Glomerular visceral epithelial cell (primary cell): ENCODE results near the gene ALOXE3.
A peak's percentile ranks its signal among the peaks of the same experiment; 100 is the strongest.

Source experiments
- DNase-seq: peaks from one replicate; pipeline ENCODE4 v3.0.0-alpha.2; 2016; ENCODE audit errors: extremely low spot score

Gene ALOXE3

GRCh38 chr17:8142158-8142886 is 24.0 kb upstream of the ALOXE3 start:
- no peak for DNase-seq

- DNase-seq: no peak
These were observed 23.4 kb upstream of the ALOXE3 start for GRCh38 chr17:8141741-8142140.

GRCh38 chr17:8141045-8141444 is 22.7 kb upstream of the ALOXE3 start:
- no peak for DNase-seq

GRCh38 chr17:8140065-8141029 is 22.0 kb upstream of the ALOXE3 start:
- no peak for DNase-seq

GRCh38 chr17:8138672-8139371 is 20.5 kb upstream of the ALOXE3 start:
- peak; percentile 99 for DNase-seq

- DNase-seq: peak; percentile 25
These were observed 20.0 kb upstream of the ALOXE3 start for GRCh38 chr17:8138374-8138671.

GRCh38 chr17:8137645-8138373 is 19.5 kb upstream of the ALOXE3 start:
- no peak for DNase-seq

- DNase-seq: no peak
These were observed 15.6 kb upstream of the ALOXE3 start for GRCh38 chr17:8133941-8134340.

- no peak for DNase-seq
These were observed 15.1 kb upstream of the ALOXE3 start for GRCh38 chr17:8133399-8133798.

GRCh38 chr17:8131844-8132441 is 13.6 kb upstream of the ALOXE3 start:
- DNase-seq: no peak

- DNase-seq: no peak
These were observed 9.9 kb upstream of the ALOXE3 start for GRCh38 chr17:8128125-8128784.

GRCh38 chr17:8126491-8127066 is 8.3 kb upstream of the ALOXE3 start:
- peak; percentile 61 for DNase-seq

- DNase-seq: peak; percentile 25
These were observed 7.7 kb upstream of the ALOXE3 start for GRCh38 chr17:8125947-8126490.

GRCh38 chr17:8125154-8125946 is 7.0 kb upstream of the ALOXE3 start:
- peak; percentile 83 for DNase-seq

GRCh38 chr17:8124350-8125153 is 6.2 kb upstream of the ALOXE3 start:
- DNase-seq: no peak

GRCh38 chr17:8123695-8124349 is 5.5 kb upstream of the ALOXE3 start, which contains the start of gene HES7:
Gene HES7, minus strand, starts transcription at chr17:8124106. Its CDS starts 22 bp downstream, at chr17:8124084.
- peak; percentile 48 for DNase-seq

- DNase-seq: peak; percentile 25
These were observed 4.8 kb upstream of the ALOXE3 start for GRCh38 chr17:8122924-8123694.
